GM20431 (cell line): ENCODE measurements around the gene CLPX.
"Not testable (repeated sequence)": the region's sequence is repeated elsewhere in the genome, so short reads cannot be mapped to it uniquely, and the experiment has no call there.

Source experiments
- in situ Hi-C: fragments of 300-500 bp; cut with MseI, MboI; formaldehyde crosslinking; loops from one replicate; pipeline ENCODE4 v1.15.0; 2020; ENCODE audit warnings: low sequenced_read_pairs; ENCODE audit not compliant: unreplicated experiment

CLPX gene

DNA sequence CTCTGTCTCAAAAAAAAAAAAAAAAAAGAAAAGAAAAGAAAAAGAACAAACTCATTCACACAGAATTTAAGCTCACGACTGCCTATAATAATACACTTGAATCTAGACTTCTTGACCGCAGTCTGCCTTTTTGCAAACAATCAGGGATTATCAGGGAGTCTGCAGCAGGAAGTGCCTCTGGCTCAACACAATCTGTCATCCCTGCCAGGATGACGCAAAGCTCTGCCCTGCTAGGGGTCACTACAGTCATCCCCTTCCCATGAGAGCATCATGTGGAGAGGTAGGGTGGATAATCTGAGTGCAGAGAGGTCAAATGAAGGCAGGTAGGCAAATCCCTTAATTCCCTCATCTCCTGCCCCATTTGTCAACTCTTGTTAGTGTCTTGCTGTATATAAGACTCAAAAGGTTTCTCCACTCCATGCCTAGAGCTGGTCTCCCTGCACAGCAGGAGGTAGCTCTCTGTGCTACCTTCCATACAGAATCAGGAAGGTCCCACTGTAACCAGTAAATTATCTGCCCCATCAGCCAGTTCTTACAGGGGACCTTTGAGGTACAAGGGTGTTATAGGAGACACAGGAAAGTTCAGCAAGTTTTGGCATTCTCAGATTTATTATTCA, 74.4 kb downstream of the CLPX start:
- in situ Hi-C loops, result no loop called here

DNA sequence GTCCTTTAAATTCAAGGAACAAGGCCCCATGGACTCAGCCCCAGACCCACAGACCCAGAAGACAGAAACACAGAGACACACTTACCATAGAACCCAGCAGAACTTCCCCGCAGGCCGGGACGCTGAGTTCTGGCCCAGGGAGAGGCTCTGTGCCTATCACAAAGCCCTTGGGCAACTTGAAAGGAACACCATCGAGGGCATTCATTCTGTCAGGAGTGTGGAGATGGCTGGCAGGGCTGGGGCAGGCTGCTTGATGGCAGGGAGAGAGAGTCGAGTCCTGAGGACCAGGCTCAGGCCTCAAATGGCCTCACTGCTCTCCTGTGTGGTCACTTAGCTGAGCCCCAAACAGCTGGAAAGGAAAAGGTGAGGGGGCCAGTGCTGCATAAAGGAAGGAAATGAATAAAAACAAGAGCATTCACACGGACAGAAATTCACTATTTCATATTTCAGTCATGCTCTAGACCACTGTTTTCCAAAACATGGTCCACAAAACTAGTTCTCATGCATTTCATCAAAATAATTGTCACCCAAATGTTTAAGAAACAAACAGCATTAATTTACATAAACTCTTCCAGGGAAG, 79.0 kb downstream of the CLPX start:
- in situ Hi-C loops, result no loop called here

DNA sequence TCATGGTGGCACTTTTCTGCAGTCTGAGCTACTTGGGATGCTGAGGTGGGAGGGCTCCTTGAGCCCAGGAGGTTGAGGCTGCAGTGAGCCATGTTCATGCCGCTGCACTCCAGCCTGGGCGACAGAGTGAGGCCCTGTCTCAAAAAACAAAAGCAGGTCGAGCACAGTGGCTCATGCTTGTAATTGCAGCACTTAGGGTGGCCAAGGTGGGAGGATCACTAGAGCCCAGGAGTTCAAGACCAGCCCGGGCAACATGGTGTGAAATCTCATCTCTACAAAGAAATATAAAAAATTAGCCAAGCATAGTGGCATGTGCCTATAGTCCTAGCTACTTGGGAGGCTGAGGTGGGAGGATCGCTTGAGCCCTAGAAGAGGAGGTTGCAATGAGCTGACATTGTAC, 80.1 kb downstream of the CLPX start:
- in situ Hi-C loops, result no loop called here

DNA sequence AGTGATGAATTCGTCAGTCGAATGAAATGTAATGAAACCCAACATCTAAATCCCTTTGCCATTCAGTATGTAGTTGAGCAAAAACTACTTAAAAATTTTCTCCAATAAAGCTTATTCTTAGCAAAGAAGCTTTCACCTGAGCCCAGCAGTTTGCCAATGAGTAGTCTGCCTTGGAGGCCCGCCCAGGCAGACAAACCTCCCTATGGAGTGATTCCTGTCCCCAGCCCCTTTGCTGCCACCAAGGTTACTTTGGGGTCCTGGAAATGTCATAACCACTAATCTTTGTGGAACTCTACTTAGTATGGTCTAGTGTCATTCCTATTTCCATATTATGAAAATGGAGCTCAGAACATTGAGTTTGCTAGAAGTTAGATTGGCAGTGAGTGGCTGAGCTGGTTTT, 82.2 kb downstream of the CLPX start:
- in situ Hi-C loops, result no loop called here

DNA sequence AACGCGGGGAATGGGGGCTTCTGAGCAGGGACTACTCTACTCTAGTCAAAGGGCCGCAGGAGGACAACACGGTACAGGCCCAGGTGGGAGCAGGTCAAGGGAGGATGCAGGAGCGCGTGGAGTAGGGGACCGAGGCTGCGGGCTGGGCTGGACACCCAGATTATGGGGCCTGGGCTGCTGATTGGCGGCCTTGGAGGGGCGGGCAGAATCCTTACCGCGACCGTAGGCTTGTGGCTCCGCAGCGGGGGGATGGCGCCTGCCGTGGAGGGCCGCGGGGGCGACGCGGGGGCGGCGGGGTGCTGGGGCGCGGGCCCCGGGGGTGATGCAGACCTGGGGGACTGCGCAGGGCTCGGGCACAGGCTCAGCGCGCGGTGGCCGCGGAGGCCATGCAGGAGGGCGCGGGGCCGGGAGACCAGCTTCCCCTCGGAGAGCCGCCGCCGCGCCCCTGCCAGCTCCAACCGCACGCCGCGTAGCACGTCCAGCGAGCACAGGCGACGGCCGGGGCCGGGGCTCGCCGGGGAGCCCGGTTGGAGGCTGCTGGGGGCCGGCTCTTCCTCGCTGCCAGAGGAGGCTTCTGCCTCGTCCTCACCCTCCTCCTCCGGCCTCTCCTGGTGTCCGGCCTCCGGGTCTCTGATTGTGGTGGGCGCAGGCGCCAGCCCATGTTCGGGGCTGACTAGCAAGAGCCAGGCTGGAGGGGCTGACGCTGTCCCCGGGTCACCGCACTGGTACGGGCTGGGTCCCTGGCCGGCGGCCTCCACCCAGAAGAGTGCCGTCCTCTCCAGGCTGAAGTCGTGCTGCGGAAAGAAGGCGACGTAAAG, 83.0 kb downstream of the CLPX start:
- in situ Hi-C loops, result no loop called here

DNA sequence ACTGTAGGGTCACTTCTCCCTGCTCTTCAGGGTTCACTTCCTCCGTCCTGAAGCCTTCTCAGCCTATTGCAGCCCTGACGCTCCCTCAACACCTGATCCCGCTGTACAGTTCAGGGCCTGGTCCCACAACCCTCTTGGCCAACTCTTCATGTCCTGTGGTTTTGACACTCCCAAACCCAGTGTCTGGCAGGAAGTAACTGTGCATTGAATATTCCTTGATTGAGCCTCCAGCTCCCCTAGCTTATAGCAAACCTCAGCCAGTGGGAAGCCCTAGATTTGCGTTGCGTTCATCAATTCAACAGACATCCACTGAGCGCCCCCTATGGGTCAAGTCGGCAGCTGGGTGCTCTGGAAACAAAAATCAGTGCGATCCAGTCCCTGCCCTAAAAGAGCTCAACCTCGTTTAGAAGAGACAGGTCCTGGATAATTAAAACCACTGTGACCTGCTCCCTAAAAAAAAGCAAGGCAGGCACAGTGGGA, 83.7 kb downstream of the CLPX start:
- in situ Hi-C loops, result no loop called here

DNA sequence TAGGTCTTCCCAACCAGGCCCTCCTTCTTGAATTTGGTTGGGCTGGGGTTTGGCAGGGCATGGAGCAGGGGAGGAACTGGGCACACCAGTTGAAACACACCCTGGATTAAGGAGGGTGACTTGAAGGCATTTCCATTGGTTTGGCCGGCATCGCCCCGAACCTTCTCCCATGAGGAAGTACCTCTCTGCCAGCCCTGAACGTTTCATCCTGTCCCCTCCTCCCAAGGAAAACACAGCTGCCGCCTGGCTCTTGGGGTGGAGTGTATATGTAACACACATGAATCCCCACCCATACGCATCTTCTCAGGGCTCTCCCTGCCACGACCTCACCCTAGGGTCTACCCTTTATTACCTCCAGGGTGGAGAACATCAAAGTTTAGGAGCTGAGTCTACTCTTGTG, 84.7 kb downstream of the CLPX start:
- in situ Hi-C loops, result no loop called here

DNA sequence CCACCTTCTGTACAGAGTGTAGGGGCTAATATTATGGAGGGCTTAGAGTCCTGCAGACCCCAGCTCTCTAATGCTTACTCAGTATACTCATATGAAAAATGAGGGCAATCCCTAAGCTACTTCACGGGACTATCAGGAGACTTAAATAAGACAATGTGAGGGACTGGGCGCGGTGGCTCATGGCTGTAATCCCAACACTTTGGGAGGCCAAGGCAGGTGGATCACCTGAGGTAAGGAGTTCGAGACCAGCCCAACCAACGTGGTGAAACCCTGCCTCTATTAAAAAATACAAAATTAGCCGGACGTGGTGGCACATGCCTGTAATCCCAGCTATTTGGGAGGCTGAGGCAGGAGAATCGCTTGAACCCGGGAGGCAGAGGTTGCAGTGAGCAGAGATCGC, 85.3 kb downstream of the CLPX start:
- in situ Hi-C loops, result not testable (repeated sequence)

DNA sequence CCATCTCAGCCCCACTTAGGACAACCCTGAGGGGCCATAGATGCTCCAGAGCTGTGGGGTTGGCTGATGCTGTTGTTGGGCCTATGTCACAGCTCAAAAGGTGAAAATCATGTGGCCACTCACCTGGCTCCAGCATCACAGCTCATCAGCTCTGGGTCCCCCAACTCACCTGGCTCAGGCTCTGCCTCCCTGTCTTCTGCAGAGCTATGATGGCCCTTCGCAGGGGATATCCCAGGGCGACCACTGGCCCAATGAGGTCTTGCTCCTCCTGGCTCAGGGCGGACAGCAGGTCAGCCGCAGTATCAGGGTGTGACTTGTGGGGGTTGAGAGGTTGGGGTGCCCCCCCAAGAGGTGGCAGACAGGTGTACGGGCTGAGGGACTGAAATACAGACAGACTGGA, 85.8 kb downstream of the CLPX start:
- in situ Hi-C loops, result no loop called here
